ENCODE data around the gene MFSD2A.
A peak's percentile ranks its signal among the peaks of the same experiment; 100 is the strongest.
"Not testable (repeated sequence)": the region's sequence is repeated elsewhere in the genome, so short reads cannot be mapped to it uniquely, and the experiment has no call there.

Gene MFSD2A

DNA sequence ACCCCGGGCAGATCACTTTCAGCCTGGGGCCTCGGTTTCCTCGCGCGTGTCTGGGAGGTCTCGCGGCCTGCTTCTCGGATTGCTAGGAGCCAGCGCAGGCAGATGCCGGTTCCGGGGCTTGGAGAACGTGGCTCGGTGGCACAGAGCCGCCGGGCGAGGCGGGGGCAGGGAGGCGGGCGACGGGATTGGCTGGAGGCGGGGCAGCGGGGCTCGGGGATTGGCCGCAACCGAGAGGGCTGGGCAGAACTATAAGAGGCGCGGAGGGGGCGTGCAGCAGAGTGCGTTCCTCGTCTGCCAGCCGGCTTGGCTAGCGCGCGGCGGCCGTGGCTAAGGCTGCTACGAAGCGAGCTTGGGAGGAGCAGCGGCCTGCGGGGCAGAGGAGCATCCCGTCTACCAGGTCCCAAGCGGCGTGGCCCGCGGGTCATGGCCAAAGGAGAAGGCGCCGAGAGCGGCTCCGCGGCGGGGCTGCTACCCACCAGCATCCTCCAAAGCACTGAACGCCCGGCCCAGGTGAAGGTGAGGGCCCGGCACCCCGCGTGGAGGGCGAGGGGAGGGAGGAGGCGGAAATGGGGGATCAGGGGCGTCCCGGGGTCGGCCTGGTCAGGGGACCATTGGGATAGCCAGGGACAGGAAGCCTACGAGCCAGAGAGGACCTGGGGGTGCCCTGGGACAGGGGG is at the start of gene MFSD2A:
MFSD2A (plus strand) TSS at position 276 of the 677 bp plus-strand sequence; CDS start at position 424, 148 bp downstream.
- Mint-ChIP-seq H3K27me3 (peaks cover 31% of the 10 kb centered on the region), H3K9me3 (no peaks in the 10 kb centered on the region), H3K4me3 (peak within 1 kb of the TSS; percentile 88), H3K27ac (no peak within 1 kb of the TSS), H3K36me3 (no peaks in the 10 kb centered on the region), H3K4me1 (peaks cover 26% of the 10 kb centered on the region)
- CTCF ChIA-PET: interaction anchor here (1.0 to 1.9 kb wide), 3 partner anchors 17 to 36 kb away, joined by 3 to 10 read pairs (median 3); no protein-coding TSS in a partner anchor
- peak; percentile 93 for DNase-seq

DNA sequence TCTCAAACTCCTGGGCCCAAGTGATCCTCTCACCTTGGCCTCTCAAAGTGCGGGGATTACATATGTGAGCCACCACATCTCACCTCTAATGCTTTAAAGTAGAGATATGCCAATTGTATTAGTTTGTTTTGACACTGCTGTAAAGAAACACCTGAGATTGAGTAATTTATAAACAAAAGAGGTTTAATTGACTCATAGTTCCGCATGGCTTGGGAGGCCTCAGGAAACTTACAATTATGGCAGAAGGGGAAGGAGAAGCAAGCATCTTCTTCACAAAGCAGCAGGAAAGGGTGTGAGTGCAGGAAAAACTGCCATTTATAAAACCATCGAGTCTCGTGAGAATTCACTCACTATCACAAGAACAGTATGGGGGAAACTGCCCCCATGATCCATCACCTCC is 49.8 kb upstream of the MFSD2A start:
- H3K4me3 Mint-ChIP-seq: no peak overlapping the region
- H3K4me1 Mint-ChIP-seq: peaks cover 6% of the 10 kb centered on the region
- CTCF ChIA-PET: no interaction called here
- H3K36me3 Mint-ChIP-seq: peaks cover 3% of the 10 kb centered on the region
- H3K27ac Mint-ChIP-seq: no peak overlapping the region
- no peak for DNase-seq
- peaks cover 15% of the 10 kb centered on the region for H3K9me3 Mint-ChIP-seq
- H3K27me3 Mint-ChIP-seq: peaks cover 83% of the 10 kb centered on the region

DNA sequence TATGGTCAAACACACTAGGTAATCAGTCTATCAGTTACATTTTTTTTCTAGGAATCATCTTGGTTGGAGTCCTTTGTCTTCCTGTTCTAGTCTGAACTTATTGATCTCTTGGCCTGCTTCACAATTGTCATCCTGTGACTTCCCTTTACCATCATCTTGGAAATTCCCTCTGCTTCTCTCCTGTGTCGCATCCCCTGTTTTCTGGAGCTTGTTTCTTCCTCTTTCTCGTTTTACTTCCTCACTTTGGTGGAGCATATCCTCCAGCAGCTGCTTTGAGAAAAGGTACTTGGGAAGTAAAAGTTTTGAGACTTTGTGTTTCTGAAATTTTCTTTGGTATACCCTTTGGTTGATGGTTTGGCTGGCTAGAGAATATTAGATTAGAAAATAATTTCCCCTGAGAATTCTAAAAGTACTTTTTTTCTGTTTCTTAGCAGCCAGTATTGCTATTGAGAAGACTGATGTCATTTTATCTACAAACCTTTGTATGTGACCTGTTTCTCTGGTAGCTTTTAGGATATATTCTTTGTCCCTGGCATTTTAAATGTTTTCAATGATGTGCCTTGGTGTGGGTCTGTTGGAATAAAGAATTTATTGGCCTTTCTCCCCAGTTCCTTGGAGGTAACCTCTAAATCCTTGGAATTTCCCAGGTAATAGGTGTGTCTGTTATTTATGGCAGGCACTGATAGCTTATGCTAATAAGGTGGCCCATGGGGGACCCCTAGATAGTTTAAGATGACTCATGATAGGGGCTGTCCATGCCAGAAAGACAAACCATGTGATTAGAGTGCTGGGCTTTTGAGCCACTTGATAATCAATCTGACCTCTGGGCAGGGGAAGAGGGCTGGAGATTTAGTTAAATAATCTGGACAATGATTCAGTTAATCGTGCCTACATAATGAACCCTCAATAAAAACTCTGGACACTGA is 47.2 kb upstream of the MFSD2A start:
- Mint-ChIP-seq H3K4me1 (no peaks in the 10 kb centered on the region), H3K36me3 (peaks cover 3% of the 10 kb centered on the region), H3K27ac (no peak overlapping the region), H3K9me3 (peaks cover 15% of the 10 kb centered on the region), H3K4me3 (no peak overlapping the region), H3K27me3 (peaks cover 67% of the 10 kb centered on the region)
- CTCF ChIA-PET: interaction anchor here (1.4 kb wide), 1 partner anchor 92 kb away, joined by 3 read pairs; no protein-coding TSS in a partner anchor
- no peak for DNase-seq

DNA sequence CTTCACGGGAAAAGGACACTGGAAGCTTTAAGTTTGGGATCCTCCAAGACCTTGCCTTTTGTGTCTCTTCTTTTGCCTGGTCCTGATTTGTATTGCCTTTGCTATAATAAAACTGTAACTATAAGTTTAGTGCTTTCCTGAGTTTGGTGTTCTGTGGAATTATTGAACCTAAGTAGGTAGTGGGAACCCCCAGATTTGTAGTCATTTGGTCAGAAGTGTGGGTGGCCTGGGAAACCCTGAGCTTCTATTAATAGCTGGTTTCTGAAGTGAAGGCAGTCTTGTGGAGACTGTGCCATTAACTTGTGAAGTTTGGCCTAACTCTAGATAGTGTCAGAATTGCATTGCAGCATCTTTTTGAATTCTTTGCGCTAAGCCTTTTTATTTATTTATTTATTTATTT is 46.4 kb upstream of the MFSD2A start:
- Mint-ChIP-seq H3K27ac (no peak overlapping the region), H3K4me3 (no peak overlapping the region), H3K36me3 (peaks cover 3% of the 10 kb centered on the region), H3K4me1 (no peaks in the 10 kb centered on the region), H3K9me3 (peaks cover 15% of the 10 kb centered on the region), H3K27me3 (peaks cover 61% of the 10 kb centered on the region)
- CTCF ChIA-PET: no interaction called here
- no peak for DNase-seq

DNA sequence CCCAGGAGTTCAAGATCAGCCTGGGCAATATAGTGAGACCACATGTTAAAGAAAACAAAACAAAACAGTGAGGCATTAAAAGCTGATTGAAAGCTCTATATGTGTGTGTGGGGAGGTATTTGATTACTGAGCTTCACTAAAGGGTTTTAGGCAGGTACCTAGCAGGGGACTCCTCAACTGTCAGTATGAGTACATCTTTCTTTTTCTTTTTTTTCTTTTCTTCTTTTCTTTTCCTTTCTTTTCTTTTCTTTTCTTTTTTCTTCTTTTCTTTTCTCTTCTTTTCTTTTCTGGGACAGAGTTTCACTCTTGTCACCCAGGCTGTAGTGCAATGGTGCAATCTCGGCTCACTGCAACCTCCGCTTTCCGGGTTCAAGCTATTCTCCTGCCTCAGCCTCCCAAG is 44.7 kb upstream of the MFSD2A start:
- H3K27me3 Mint-ChIP-seq: peaks cover 50% of the 10 kb centered on the region
- no peaks in the 10 kb centered on the region for H3K4me1 Mint-ChIP-seq
- CTCF ChIA-PET: interaction anchor here (1.2 kb wide), 1 partner anchor 9 kb away, joined by 4 read pairs; no protein-coding TSS in a partner anchor
- H3K36me3 Mint-ChIP-seq: peaks cover 3% of the 10 kb centered on the region
- peaks cover 15% of the 10 kb centered on the region for H3K9me3 Mint-ChIP-seq
- no peak overlapping the region for H3K4me3 Mint-ChIP-seq
- no peak for DNase-seq
- no peak overlapping the region for H3K27ac Mint-ChIP-seq

DNA sequence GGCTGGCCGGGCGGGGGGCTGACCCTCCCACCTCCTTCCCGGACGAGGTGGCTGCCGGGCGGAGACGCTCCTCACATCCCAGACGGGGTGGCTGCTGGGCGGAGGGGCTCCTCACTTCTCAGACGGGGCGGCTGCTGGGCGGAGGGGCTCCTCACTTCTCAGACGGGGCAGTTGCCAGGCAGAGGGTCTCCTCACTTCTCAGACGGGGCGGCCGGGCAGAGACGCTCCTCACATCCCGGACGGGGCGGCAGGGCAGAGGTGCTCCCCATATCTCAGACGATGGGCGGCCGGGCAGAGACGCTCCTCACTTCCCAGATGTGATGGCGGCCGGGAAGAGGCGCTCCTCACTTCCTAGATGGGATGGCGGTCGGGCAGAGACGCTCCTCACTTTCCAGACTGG is 41.8 kb upstream of the MFSD2A start:
- H3K9me3 Mint-ChIP-seq, DNase-seq, H3K4me1 Mint-ChIP-seq, H3K27ac Mint-ChIP-seq, H3K4me3 Mint-ChIP-seq, H3K36me3 Mint-ChIP-seq, CTCF ChIA-PET: not testable (repeated sequence)
- peaks cover 40% of the 10 kb centered on the region for H3K27me3 Mint-ChIP-seq

DNA sequence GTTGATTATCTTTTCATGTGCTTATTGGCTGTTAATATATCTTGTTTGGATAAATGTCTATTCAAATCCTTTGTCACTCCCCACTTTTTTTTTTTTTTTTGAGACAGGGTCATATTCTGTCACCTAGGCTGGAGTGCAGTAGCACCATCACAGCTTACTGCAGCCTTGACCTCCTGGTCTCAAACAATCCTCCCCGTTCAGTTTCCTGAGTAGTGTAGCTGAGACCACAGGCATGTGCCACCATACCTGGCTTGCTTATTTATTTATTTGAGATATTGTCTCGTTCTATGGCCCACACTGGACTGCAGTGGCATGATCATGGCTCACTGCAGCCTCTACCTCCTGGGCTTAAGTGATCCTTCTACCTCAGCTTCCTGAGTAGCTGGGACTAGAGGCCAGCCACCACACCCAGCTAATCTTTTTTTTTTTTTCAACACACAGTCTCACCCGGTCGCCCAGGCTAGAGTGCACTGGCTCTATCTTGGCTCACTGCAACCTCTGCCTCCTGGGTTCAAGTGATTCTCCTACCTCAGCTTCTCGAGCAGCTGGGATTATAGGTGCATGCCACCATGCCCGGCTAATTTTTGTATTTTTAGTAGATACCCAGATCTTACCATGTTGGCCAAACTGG is 39.3 kb upstream of the MFSD2A start:
- Mint-ChIP-seq H3K27me3 (peaks cover 28% of the 10 kb centered on the region), H3K4me3 (no peak overlapping the region), H3K27ac (no peak overlapping the region), H3K4me1 (no peaks in the 10 kb centered on the region), H3K36me3 (no peaks in the 10 kb centered on the region), H3K9me3 (no peaks in the 10 kb centered on the region)
- no peak for DNase-seq
- CTCF ChIA-PET: interaction anchor here (0.6 to 1.4 kb wide), 5 partner anchors 13 to 134 kb away, joined by 3 to 4 read pairs (median 4); partner anchors contain the start of gene MYCL

DNA sequence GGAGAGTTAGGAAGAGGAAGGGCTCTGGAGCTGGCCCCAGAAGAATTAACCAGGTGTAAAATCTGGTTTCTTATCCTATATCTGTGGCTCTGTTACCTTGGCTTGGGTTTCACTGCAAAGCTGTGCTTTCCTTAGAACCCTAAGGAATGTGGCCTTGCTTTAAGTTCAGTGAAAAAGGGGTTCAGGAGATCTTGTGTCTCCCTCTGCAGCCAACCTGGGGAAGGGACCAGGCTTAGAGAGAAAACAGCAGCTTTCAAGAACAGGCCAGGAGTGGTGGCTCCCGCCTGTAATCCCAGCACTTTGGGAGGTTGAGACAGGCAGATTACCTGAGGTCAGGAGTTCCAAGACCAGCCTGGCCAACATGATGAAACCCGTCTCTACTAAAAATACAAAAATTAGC is 37.1 kb upstream of the MFSD2A start:
- Mint-ChIP-seq H3K27ac (no peak overlapping the region), H3K4me3 (no peak overlapping the region), H3K4me1 (no peaks in the 10 kb centered on the region), H3K36me3 (no peaks in the 10 kb centered on the region), H3K9me3 (no peaks in the 10 kb centered on the region), H3K27me3 (peaks cover 38% of the 10 kb centered on the region)
- CTCF ChIA-PET: interaction anchor here (1.5 to 6.5 kb wide), 3 partner anchors 22 to 115 kb away, joined by 3 to 96 read pairs (median 90); no protein-coding TSS in a partner anchor
- DNase-seq: no peak

DNA sequence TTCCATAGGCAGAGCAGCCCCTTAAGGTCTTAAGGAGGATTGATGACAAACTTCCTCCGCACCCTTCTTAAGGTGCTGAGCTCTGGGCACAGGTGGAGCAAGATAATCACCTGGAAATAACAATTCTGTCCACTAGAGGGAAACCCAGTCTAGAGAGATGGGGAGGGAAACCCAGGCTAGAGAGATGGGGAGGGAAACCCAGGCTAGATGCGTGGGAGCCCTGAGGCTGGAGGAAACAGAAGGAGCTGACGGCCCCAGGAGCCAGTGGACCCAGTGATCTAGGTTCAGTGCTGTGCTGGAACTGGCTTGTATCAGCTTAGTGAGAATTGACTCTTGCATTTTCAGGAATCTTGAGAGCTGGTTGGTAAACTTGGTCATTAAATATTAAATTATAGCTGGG is 35.4 kb upstream of the MFSD2A start:
- no peak overlapping the region for H3K4me3 Mint-ChIP-seq
- no peaks in the 10 kb centered on the region for H3K36me3 Mint-ChIP-seq
- H3K27me3 Mint-ChIP-seq: peaks cover 42% of the 10 kb centered on the region
- CTCF ChIA-PET: interaction anchor here (0.7 to 6.5 kb wide), 26 partner anchors 9 to 420 kb away, joined by 3 to 96 read pairs (median 5); partner anchors contain the start of gene MYCL
- H3K27ac Mint-ChIP-seq: no peak overlapping the region
- no peaks in the 10 kb centered on the region for H3K9me3 Mint-ChIP-seq
- peak; percentile 55 for DNase-seq
- H3K4me1 Mint-ChIP-seq: no peaks in the 10 kb centered on the region

DNA sequence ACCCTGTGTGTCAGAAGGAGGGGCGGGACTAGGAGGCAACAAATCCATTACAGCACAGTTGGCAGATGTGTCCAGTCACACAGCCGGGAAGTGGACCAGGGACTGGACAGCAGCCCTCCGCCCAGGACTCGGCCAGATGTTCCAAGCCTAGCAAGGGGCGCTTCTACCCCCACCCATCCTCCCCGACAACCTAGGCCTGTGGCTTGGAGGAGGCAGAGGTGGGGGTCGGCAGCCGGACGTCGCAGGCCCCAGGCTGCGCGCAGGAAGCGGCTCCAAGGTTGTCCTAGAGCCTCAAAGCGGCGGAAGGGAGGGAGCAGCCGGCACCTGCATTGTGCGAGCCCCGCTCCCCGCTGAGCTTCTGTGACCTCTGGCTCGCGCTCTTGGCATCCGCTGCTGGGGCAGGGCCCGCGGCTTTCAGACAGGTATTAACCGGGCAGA is 32.7 kb upstream of the MFSD2A start:
- Mint-ChIP-seq H3K4me3 (no peak overlapping the region), H3K9me3 (no peaks in the 10 kb centered on the region), H3K36me3 (no peaks in the 10 kb centered on the region), H3K27me3 (peaks cover 35% of the 10 kb centered on the region), H3K27ac (no peak overlapping the region), H3K4me1 (no peaks in the 10 kb centered on the region)
- CTCF ChIA-PET: interaction anchor here (1.3 to 6.5 kb wide), 4 partner anchors 45 to 110 kb away, joined by 3 to 96 read pairs (median 48); no protein-coding TSS in a partner anchor
- DNase-seq: no peak

DNA sequence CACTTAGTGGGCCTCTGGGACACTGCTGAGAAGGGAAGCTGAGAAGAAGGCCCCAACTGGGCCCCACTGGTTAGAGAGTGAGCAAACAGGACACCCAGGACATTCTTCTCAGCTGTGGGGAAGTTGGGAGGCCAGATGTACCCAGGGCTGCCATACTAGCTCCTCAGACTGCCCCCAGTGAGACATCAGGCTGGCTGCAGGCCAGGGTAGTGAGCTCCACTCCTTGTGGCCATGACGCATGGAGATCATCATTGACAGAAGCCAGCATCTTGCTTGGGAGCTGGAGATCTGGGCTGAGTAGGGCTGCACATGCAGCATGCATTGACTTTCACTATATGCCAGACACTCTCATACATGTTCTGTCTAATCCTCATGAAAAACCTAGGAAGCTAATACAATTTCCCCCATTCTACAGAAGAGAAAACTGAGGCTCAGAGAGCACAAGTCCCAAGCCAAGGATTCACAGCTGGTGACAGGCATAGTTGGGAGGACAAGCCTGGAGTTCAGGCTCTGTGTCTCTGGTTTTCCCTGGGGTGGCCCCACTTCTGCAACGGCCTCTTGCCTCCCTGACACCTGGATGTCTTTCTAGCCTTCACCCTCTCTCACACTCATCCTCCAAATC is 29.1 kb upstream of the MFSD2A start:
- Mint-ChIP-seq H3K27me3 (peaks cover 29% of the 10 kb centered on the region), H3K36me3 (no peaks in the 10 kb centered on the region), H3K27ac (no peak overlapping the region), H3K4me1 (no peaks in the 10 kb centered on the region), H3K4me3 (no peak overlapping the region), H3K9me3 (no peaks in the 10 kb centered on the region)
- no peak for DNase-seq
- CTCF ChIA-PET: interaction anchor here (1.4 kb wide), 1 partner anchor 48 kb away, joined by 4 read pairs; no protein-coding TSS in a partner anchor

DNA sequence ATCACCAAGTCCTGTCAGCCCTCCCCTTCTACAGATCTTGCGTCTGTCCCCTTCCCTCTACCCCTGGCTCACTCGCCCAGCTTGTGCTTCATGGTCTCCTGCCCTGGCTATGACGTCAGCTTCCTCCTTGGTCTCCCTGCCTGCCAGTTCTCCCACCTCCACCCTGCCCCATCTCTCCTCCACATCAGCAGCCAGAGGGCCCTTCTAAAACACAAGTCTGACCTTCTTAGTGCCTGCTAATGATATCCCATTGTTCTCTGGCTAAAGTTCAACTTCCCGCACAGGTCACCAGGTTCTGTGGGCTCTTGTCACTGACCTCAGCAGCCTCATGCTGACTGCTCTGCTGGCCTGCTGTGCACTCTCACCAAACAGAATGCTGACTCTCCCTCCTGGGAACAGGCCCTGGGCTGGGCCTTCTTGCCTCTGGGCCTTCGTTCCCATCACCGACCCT is 28.6 kb upstream of the MFSD2A start:
- DNase-seq: no peak
- H3K36me3 Mint-ChIP-seq: no peaks in the 10 kb centered on the region
- no peaks in the 10 kb centered on the region for H3K9me3 Mint-ChIP-seq
- peaks cover 26% of the 10 kb centered on the region for H3K27me3 Mint-ChIP-seq
- no peaks in the 10 kb centered on the region for H3K4me1 Mint-ChIP-seq
- no peak overlapping the region for H3K4me3 Mint-ChIP-seq
- no peak overlapping the region for H3K27ac Mint-ChIP-seq
- CTCF ChIA-PET: interaction anchor here (1.1 to 1.4 kb wide), 2 partner anchors 47 kb away, joined by 4 read pairs; no protein-coding TSS in a partner anchor

DNA sequence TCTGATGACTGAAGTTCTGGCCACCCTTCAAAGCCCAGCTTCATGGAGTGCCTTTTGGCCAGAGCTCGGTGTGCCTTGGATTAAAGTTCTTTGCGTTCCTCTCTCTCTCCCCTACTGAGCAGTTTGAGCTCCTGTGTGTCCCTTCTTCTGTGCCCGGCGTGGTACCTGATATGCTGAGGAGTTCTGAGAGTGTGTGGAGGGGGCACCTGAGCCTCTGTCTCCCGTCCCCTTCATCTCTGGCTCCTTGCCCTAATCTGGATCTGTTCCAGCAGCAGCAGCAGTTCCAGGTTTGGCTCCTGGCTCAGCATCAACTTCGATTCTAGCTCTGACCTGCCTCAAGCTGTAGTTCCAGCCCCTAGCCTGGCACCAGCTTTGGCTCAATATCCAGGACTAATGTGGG is 28.1 kb upstream of the MFSD2A start:
- Mint-ChIP-seq H3K36me3 (no peaks in the 10 kb centered on the region), H3K27ac (no peak overlapping the region), H3K9me3 (no peaks in the 10 kb centered on the region), H3K4me1 (no peaks in the 10 kb centered on the region), H3K4me3 (no peak overlapping the region), H3K27me3 (peaks cover 21% of the 10 kb centered on the region)
- CTCF ChIA-PET: interaction anchor here (1.1 kb wide), 1 partner anchor 47 kb away, joined by 4 read pairs; no protein-coding TSS in a partner anchor
- DNase-seq: no peak

Measured in activated naive CD4-positive, alpha-beta T cell treated with anti-CD3 and anti-CD28 coated beads, Interleukin-2, amount 10 ng/mL, durations not matched to agents 7 days and 5 days (primary cell).